GM21723 (cell line): Measurements from ENCODE around the gene POLG2.

Source experiments
- ATAC-seq: cut with Tn5 transposase; IDR thresholded peaks from one replicate; pipeline ENCODE4 v1.9.1; 2021; ENCODE audit warnings: mild to moderate bottlenecking, moderate library complexity; ENCODE audit not compliant: unreplicated experiment

POLG2 gene

GRCh38 chr17:64496786-64497564, at the start of gene POLG2:
Gene POLG2, minus strand, starts transcription at chr17:64497054. Its CDS starts 86 bp downstream, at chr17:64496968.
- peak; percentile 80 for ATAC-seq

DNA sequence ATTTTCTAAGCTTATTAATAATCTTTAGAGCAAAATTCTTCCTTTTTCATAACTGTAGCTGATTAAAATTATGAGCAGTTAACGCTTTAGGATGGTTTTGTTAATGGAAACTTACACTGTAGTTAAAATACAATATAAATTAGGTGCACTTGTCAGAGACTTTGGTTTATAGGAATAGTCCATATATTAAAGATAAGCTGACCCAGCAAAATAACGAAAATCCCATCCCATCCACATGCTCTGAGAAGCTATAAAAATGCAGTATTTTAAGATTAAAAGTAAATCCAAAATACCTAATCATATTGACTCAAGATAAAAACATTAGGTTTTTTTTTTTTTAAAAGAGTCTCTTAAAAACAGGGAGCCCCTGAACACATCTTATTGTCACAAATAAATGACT, 47.9 kb upstream of the POLG2 start:
- no peak for ATAC-seq

GRCh38 chr17:64540118-64540776, 43.4 kb upstream of the POLG2 start:
- no peak for ATAC-seq

- no peak for ATAC-seq
Observed at GRCh38 chr17:64538508-64539130, 41.8 kb upstream of the POLG2 start.

DNA sequence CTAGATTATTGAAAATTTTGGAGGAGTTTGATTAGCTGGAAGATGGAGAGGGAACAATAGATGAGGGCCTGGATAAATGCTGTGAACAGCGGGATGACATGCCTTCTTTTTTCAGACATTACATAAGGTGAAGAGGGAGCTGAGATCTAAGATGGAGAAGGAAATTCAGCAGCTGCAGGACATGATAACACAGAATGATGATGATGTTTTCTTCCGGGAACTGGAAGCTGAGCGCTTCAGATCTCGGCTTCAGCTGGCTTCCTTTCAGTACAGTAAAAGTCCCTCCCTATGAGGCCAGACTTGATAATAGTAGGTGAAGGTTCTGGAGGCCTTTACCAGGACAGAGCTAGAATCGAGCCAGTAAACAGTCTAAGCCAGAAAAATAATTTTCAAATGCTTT, 40.6 kb upstream of the POLG2 start:
- no peak for ATAC-seq

GRCh38 chr17:64536913-64537312, 40.1 kb upstream of the POLG2 start:
- ATAC-seq = no peak

- ATAC-seq = no peak
Observed at GRCh38 chr17:64535357-64535756, 38.5 kb upstream of the POLG2 start.

DNA sequence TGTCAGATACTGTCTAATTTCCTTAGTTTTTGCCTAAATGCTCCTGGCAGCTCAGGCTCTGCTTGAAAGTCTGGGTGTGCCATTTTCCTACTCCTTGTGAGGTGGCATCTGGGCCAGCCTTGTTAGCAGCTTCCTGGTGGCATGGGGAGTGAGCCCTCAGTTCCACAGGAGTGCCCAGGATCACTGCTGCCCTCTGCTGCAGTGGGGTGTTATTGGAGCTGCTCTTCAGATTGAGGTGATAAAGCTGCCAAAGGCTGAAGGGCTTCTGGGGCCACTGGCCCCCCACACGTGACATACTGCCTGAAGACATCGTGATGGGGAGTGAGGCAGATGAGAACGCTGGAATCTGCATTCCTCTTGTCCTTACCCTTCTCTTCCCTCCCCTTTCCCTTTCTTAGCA, 37.3 kb upstream of the POLG2 start:
- no peak for ATAC-seq

DNA sequence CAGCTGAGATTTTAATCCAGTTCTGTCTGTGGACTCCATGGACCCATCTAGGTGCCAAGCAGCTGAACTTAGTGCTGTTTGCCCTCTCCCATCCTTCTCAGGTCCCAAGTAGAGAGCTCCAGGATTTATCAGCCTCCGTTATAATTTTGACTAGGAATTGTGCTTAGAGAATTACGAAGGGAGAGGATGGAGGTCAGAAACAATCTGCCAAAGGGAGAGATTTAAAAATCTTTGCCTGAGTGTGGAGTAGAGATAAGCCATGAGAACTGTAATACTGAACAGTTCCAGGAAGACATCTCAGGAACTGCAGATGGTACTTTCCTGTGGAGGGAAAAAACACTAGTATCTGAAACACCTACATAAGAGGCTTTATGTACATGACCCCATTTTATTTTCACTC, 36.9 kb upstream of the POLG2 start:
- ATAC-seq = no peak

DNA sequence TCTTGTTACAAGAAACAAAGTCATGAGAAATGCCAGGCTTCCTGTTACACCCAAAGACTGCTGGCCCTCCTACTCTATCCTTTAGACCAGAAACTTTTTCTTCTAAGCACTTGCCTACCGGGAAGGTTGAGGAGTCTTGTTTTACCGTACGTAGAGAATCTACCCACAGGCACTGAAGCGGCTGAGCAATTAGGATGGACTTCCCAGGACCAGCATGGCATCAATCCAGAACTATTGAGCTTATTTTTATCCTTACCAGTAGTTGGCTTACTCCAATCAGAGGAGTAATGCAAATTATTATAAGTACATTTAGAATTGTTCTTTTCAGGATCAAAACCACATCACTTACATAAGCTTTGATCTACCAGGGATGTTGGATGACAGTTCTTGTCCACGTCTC, 35.6 kb upstream of the POLG2 start:
- ATAC-seq = no peak

- ATAC-seq = no peak
Observed at GRCh38 chr17:64531955-64532371, 35.1 kb upstream of the POLG2 start.

DNA sequence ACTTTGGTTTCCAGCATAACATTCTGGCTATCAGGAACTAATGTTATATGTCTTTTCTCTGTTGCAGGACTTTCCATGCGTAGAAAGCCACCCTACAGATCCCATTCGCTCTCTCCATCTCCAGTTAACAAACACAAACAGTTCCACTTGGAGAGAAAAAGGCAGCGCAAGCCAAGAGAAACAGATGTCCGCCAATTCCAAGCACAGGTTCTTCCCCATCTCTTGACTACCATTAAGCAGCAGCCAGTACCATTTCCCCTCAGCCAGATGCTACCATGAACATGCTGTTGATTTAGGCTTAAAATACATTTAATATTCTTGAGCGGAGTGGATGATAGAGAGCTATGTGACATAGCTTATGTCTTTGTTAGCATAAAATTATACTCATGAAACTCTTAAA, 32.4 kb upstream of the POLG2 start:
- ATAC-seq = no peak

DNA sequence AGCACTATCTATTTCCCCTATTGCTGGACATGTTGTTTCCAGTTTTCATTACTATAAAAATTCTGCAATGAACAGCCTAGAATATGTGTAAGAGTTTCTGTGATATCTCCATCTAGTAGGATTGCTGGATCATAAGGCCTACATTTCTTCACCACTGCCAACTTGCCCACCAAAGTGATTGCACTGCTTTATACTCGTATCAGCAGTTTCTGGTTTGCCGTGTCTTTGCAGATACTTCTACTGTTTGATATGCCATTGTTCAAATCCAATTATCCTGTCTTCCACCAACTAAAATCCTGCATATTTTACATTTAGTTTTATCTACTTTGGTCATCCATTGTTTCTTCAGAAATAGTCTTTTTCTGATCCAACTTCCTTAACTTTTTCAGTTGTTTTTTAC, 31.1 kb upstream of the POLG2 start:
- ATAC-seq = no peak

GRCh38 chr17:64520359-64520758, 23.5 kb upstream of the POLG2 start:
- ATAC-seq = no peak

DNA sequence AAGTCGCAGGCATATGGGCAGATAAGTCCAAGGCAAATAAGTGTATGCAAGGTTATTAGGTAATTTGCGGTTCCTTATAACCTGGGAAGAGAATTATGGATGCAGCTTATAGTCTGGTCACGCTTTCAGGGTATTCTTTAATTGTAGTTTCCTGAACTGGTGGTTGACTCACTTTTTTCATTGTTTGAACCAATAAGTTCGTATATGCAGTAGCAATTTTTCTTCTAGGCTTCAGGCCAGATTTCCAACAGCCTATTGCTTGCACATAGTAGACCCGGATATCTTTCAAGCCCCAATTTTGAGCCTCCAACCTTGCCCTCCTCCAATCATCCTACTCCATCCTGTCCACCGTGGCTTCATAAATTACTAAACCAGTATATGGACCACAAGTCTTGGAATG, 22.7 kb upstream of the POLG2 start:
- ATAC-seq = no peak

GRCh38 chr17:64515829-64516228, 19.0 kb upstream of the POLG2 start:
- no peak for ATAC-seq

GRCh38 chr17:64515419-64515818, 18.6 kb upstream of the POLG2 start:
- ATAC-seq = no peak

- no peak for ATAC-seq
Observed at GRCh38 chr17:64509179-64509578, 12.3 kb upstream of the POLG2 start.

DNA sequence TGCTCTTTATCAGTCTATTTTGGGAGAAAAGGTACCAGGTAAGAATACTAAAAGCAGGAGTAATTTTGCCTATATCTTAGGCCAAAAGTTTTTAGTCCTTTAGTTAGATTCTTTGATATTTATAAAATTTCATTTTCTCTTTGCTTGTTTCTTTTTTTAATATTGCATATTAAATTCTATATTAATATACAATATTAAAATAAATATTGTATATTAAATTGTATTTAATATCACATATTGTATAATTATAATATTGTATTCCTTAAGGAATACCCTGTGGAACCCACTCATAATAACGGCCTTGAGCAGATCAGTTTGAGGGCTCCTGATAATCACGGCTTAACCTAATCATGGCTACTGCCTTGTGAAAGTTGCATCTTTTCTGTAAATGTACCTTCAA, 11.8 kb upstream of the POLG2 start:
- no peak for ATAC-seq

GRCh38 chr17:64507413-64507782, 10.5 kb upstream of the POLG2 start:
- peak; percentile 11 for ATAC-seq

DNA sequence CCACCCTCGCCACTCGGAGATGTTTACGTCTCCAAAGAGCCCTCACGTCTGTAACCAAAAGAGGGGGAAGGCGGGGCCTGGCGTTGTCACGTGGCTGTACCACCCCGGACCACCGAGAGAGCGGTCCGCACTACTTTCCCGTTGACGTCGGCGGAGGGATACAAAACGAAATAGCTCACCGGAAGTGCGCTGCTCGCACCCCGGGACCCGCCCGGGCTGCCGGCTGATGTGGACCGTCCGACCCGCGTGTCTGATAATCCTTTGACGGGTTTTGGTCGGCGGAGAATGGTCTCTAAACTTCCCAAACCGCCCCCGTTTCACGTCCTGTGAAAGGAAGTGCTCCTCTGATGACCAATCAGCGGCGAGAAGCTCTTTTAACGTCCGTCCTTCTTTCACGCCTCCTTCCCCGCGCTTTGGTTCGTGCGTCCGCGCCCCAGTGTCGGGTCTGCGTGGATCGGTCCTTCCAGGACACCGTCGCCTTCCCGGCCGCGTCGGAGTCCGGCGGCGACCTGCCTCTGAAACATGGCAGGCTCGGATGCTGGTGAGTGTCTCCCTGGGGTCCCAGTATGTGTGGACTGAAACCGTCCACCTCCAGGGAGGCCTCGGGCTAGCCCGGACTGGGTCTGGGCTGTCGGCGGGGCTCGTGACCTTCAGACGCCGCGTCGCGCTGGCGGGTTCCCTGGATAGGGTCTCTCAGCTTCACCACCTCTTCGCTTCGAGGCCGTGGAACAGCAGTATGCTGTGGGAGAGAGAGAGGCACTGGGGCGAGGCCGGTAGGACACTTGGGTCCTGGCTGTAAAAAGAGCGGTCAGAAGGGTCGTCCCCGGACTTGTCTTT, 9.9 kb upstream of the POLG2 start, which contains the start of gene CEP95:
Gene CEP95, plus strand, starts transcription at position 402 of the 837 bp plus-strand sequence. Its CDS starts 121 bp downstream, at position 523.
- ATAC-seq = peak; percentile 63
